Measurements from ENCODE around the gene PGM2L1.
"Not testable (repeated sequence)": the region's sequence is repeated elsewhere in the genome, so short reads cannot be mapped to it uniquely, and the experiment has no call there.

The PGM2L1 gene

GRCh38 chr11:74366576-74366975 lies 31.7 kb downstream of the PGM2L1 start:
- Histone ChIP-seq H3K4me1 (ENCODE audit: insufficient read depth, low read length) (no peaks in the 10 kb centered on the region), H3K9me3 (ENCODE audit: low read length) (no peaks in the 10 kb centered on the region), H3K36me3 (ENCODE audit: insufficient read depth, low read length) (peaks cover 6% of the 10 kb centered on the region), H3K27ac (ENCODE audit: low read depth, low read length) (no peak overlapping the region), H3K27me3 (ENCODE audit: control insufficient read depth in 1 of 2, insufficient read depth in 2 of 2, low read length in 2 of 2) (no peaks in the 10 kb centered on the region), H3K4me3 (ENCODE audit: low read depth in 1 of 2, low read length in 2 of 2) (no peak overlapping the region), H3K9ac (ENCODE audit: low read length) (no peak overlapping the region)

GRCh38 chr11:74365805-74366204 lies 32.4 kb downstream of the PGM2L1 start:
- not testable (repeated sequence) for H3K27ac ChIP-seq (ENCODE audit: low read depth, low read length); H3K27me3 ChIP-seq (ENCODE audit: control insufficient read depth in 1 of 2, insufficient read depth in 2 of 2, low read length in 2 of 2); H3K9me3 ChIP-seq (ENCODE audit: low read length); H3K36me3 ChIP-seq (ENCODE audit: insufficient read depth, low read length); H3K4me3 ChIP-seq (ENCODE audit: low read depth in 1 of 2, low read length in 2 of 2); H3K4me1 ChIP-seq (ENCODE audit: insufficient read depth, low read length); H3K9ac ChIP-seq (ENCODE audit: low read length)

- Histone ChIP-seq H3K27me3 (ENCODE audit: control insufficient read depth in 1 of 2, insufficient read depth in 2 of 2, low read length in 2 of 2) (no peaks in the 10 kb centered on the region), H3K4me3 (ENCODE audit: low read depth in 1 of 2, low read length in 2 of 2) (no peak overlapping the region), H3K36me3 (ENCODE audit: insufficient read depth, low read length) (no peaks in the 10 kb centered on the region), H3K9ac (ENCODE audit: low read length) (no peak overlapping the region), H3K27ac (ENCODE audit: low read depth, low read length) (no peak overlapping the region), H3K4me1 (ENCODE audit: insufficient read depth, low read length) (no peaks in the 10 kb centered on the region), H3K9me3 (ENCODE audit: low read length) (no peaks in the 10 kb centered on the region)
Observed at GRCh38 chr11:74357449-74357848, 40.8 kb downstream of the PGM2L1 start.

GRCh38 chr11:74355626-74356025 lies 42.6 kb downstream of the PGM2L1 start:
- Histone ChIP-seq H3K36me3 (ENCODE audit: insufficient read depth, low read length) (no peaks in the 10 kb centered on the region), H3K9ac (ENCODE audit: low read length) (no peak overlapping the region), H3K4me3 (ENCODE audit: low read depth in 1 of 2, low read length in 2 of 2) (no peak overlapping the region), H3K27me3 (ENCODE audit: control insufficient read depth in 1 of 2, insufficient read depth in 2 of 2, low read length in 2 of 2) (no peaks in the 10 kb centered on the region), H3K9me3 (ENCODE audit: low read length) (no peaks in the 10 kb centered on the region), H3K27ac (ENCODE audit: low read depth, low read length) (no peak overlapping the region), H3K4me1 (ENCODE audit: insufficient read depth, low read length) (no peaks in the 10 kb centered on the region)

DNA sequence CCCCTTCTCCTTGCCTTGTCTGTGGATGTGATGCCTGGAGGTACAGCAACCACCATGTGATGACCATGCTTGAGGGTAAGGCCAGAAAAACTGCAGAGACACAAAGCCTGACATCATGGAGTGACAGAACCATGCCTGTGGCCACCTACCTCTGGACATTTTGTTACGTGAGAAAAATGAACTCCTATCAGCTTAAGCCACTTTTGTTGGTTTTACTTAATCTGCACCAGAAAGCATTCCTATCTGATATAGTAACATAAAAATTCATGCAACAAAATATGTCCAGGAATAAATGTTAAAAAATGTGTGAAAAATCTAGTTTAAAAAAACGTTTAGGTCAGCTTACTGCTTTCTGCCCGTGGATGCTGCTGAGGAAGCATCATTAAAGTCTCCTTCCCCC lies 44.2 kb downstream of the PGM2L1 start:
- H3K27me3 ChIP-seq (ENCODE audit: control insufficient read depth in 1 of 2, insufficient read depth in 2 of 2, low read length in 2 of 2) = no peaks in the 10 kb centered on the region
- H3K4me3 ChIP-seq (ENCODE audit: low read depth in 1 of 2, low read length in 2 of 2) = no peak overlapping the region
- H3K36me3 ChIP-seq (ENCODE audit: insufficient read depth, low read length) = no peaks in the 10 kb centered on the region
- H3K27ac ChIP-seq (ENCODE audit: low read depth, low read length) = no peak overlapping the region
- no peaks in the 10 kb centered on the region for H3K4me1 ChIP-seq (ENCODE audit: insufficient read depth, low read length)
- no peak overlapping the region for H3K9ac ChIP-seq (ENCODE audit: low read length)
- no peaks in the 10 kb centered on the region for H3K9me3 ChIP-seq (ENCODE audit: low read length)

DNA sequence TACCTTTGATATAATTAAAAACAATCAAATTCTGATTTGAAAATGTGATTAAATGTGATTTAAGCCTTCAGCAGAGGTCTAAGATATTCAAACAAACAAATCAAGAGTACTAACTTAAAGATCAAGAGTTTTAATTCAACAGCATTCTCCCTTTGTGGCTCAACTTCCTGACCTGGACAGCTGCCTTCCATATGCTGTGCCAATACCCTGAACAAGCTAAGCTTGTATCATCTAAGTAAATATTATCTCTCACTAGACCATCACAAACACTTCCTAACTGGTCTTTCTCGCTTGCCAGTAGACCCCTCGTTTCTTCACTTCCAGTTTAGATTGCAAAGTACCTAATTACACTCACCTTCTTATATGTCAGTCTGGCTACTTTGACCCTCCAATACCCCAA lies 50.9 kb downstream of the PGM2L1 start:
- Histone ChIP-seq H3K9me3 (ENCODE audit: low read length) (no peaks in the 10 kb centered on the region), H3K4me1 (ENCODE audit: insufficient read depth, low read length) (no peaks in the 10 kb centered on the region), H3K9ac (ENCODE audit: low read length) (no peak overlapping the region), H3K27me3 (ENCODE audit: control insufficient read depth in 1 of 2, insufficient read depth in 2 of 2, low read length in 2 of 2) (no peaks in the 10 kb centered on the region), H3K4me3 (ENCODE audit: low read depth in 1 of 2, low read length in 2 of 2) (no peak overlapping the region), H3K27ac (ENCODE audit: low read depth, low read length) (no peak overlapping the region), H3K36me3 (ENCODE audit: insufficient read depth, low read length) (peaks cover 5% of the 10 kb centered on the region)

DNA sequence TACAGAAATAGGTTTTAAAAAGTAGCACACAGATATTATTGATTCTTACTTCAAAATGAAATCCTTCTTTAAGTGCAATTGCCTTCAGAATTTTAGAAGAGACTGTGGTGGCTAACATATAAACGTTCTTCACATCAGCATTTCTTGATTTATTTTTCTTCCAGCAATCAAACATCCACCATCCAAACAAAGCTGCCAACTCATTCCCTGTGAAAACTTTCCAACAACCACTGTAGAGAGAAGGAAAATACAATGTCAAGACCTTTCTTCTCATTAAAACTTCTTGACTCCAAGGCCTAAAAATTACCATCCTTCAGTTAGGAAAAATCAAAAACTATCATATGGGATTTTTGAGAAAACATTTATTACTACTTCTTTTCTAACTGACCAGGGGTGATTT lies 52.8 kb downstream of the PGM2L1 start:
- H3K4me3 ChIP-seq (ENCODE audit: low read depth in 1 of 2, low read length in 2 of 2) = no peak overlapping the region
- H3K4me1 ChIP-seq (ENCODE audit: insufficient read depth, low read length) = no peaks in the 10 kb centered on the region
- peaks cover 5% of the 10 kb centered on the region for H3K36me3 ChIP-seq (ENCODE audit: insufficient read depth, low read length)
- H3K9ac ChIP-seq (ENCODE audit: low read length) = no peak overlapping the region
- H3K9me3 ChIP-seq (ENCODE audit: low read length) = no peaks in the 10 kb centered on the region
- no peaks in the 10 kb centered on the region for H3K27me3 ChIP-seq (ENCODE audit: control insufficient read depth in 1 of 2, insufficient read depth in 2 of 2, low read length in 2 of 2)
- no peak overlapping the region for H3K27ac ChIP-seq (ENCODE audit: low read depth, low read length)

DNA sequence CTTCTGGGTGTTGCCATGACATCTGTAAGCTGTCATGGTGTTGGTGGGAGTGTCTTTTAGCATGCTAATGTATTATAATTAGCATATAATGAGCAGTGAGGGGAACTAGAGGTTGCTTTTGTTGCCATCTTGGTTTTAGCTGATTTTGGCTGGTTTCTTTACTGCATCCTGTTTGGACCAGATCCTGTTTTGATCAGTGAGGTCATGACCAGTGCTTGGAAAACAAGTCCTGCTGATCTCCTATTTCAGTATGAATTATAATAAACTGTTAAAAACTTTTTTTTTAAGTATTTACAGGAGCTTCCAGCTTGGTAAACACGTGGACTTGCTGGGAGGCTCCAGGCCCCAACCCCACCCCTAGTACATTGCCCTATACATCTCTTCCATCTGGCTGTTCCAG lies 56.3 kb downstream of the PGM2L1 start:
- Histone ChIP-seq H3K27ac (ENCODE audit: low read depth, low read length) (no peak overlapping the region), H3K4me3 (ENCODE audit: low read depth in 1 of 2, low read length in 2 of 2) (no peak overlapping the region), H3K9ac (ENCODE audit: low read length) (no peak overlapping the region), H3K4me1 (ENCODE audit: insufficient read depth, low read length) (no peaks in the 10 kb centered on the region), H3K36me3 (ENCODE audit: insufficient read depth, low read length) (peaks cover 5% of the 10 kb centered on the region), H3K27me3 (ENCODE audit: control insufficient read depth in 1 of 2, insufficient read depth in 2 of 2, low read length in 2 of 2) (no peaks in the 10 kb centered on the region), H3K9me3 (ENCODE audit: low read length) (no peaks in the 10 kb centered on the region)

GRCh38 chr11:74339619-74340018 lies 58.6 kb downstream of the PGM2L1 start:
- Histone ChIP-seq H3K4me3 (ENCODE audit: low read depth in 1 of 2, low read length in 2 of 2) (no peak overlapping the region), H3K9ac (ENCODE audit: low read length) (no peak overlapping the region), H3K27me3 (ENCODE audit: control insufficient read depth in 1 of 2, insufficient read depth in 2 of 2, low read length in 2 of 2) (no peaks in the 10 kb centered on the region), H3K4me1 (ENCODE audit: insufficient read depth, low read length) (no peaks in the 10 kb centered on the region), H3K9me3 (ENCODE audit: low read length) (no peaks in the 10 kb centered on the region), H3K27ac (ENCODE audit: low read depth, low read length) (no peak overlapping the region), H3K36me3 (ENCODE audit: insufficient read depth, low read length) (peaks cover under 1% of the 10 kb centered on the region)

GRCh38 chr11:74338963-74339362 lies 59.3 kb downstream of the PGM2L1 start:
- Histone ChIP-seq H3K27me3 (ENCODE audit: control insufficient read depth in 1 of 2, insufficient read depth in 2 of 2, low read length in 2 of 2) (no peaks in the 10 kb centered on the region), H3K9ac (ENCODE audit: low read length) (no peak overlapping the region), H3K36me3 (ENCODE audit: insufficient read depth, low read length) (no peaks in the 10 kb centered on the region), H3K4me3 (ENCODE audit: low read depth in 1 of 2, low read length in 2 of 2) (no peak overlapping the region), H3K27ac (ENCODE audit: low read depth, low read length) (no peak overlapping the region), H3K9me3 (ENCODE audit: low read length) (no peaks in the 10 kb centered on the region), H3K4me1 (ENCODE audit: insufficient read depth, low read length) (no peaks in the 10 kb centered on the region)

GRCh38 chr11:74333193-74333592 lies 65.0 kb downstream of the PGM2L1 start:
- Histone ChIP-seq H3K36me3 (ENCODE audit: insufficient read depth, low read length) (no peaks in the 10 kb centered on the region), H3K9me3 (ENCODE audit: low read length) (no peaks in the 10 kb centered on the region), H3K27me3 (ENCODE audit: control insufficient read depth in 1 of 2, insufficient read depth in 2 of 2, low read length in 2 of 2) (no peaks in the 10 kb centered on the region), H3K4me3 (ENCODE audit: low read depth in 1 of 2, low read length in 2 of 2) (no peak overlapping the region), H3K27ac (ENCODE audit: low read depth, low read length) (no peak overlapping the region), H3K9ac (ENCODE audit: low read length) (no peak overlapping the region), H3K4me1 (ENCODE audit: insufficient read depth, low read length) (no peaks in the 10 kb centered on the region)

DNA sequence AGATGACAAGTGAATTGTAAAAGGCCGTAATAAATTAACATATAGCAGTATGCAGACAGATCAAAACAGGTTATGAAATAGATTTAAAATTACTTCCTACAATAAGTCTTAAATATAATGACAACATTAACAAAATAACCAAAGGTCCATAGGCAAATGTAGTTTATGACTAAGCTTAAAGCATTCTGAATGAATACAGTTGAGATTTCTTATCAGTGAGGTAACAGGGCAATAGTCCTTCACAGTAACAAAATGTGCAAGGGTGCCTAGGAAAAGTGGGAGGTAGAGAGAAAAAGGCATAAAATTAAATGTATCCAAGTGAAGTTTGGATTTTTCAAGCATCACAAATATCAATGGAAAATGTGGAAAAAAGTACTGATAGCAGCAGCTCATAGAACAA lies 65.9 kb downstream of the PGM2L1 start:
- Histone ChIP-seq H3K9me3 (ENCODE audit: low read length) (no peaks in the 10 kb centered on the region), H3K27ac (ENCODE audit: low read depth, low read length) (no peak overlapping the region), H3K4me3 (ENCODE audit: low read depth in 1 of 2, low read length in 2 of 2) (no peak overlapping the region), H3K9ac (ENCODE audit: low read length) (no peak overlapping the region), H3K36me3 (ENCODE audit: insufficient read depth, low read length) (no peaks in the 10 kb centered on the region), H3K4me1 (ENCODE audit: insufficient read depth, low read length) (no peaks in the 10 kb centered on the region), H3K27me3 (ENCODE audit: control insufficient read depth in 1 of 2, insufficient read depth in 2 of 2, low read length in 2 of 2) (no peaks in the 10 kb centered on the region)
